NCI-H187 (cell line): ENCODE results near the gene EDDM3A.

Source experiments
- DNase-seq, 2 experiments: peaks; one replicate each; lab custom pipeline; 2025; lab: John Stamatoyannopoulos, UW

EDDM3A gene

GRCh38 chr14:20789230-20789813 lies 43.6 kb downstream of the EDDM3A start:
- no peak for DNase-seq

- no peak for DNase-seq
These were observed 44.9 kb downstream of the EDDM3A start for GRCh38 chr14:20790464-20791116.

DNA sequence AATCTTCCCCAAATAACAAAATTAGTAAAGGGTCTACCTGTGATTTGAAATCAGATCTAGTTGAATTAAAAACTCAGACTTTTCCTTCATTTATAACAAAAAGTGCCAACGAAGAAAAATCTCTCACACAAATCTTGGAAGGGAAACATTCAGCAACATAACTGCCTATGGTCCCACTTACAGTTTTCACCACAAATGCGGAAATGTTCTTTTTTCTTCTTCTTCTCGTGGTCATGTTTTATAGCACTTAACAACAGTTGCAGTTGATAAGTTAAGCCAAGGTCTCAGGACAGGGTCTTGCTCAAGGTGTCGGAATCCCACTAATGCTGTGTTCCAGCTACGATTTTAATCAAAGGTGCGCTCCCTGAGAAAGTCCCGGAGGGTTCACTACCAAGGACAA lies 45.5 kb downstream of the EDDM3A start:
- no peak for DNase-seq

DNA sequence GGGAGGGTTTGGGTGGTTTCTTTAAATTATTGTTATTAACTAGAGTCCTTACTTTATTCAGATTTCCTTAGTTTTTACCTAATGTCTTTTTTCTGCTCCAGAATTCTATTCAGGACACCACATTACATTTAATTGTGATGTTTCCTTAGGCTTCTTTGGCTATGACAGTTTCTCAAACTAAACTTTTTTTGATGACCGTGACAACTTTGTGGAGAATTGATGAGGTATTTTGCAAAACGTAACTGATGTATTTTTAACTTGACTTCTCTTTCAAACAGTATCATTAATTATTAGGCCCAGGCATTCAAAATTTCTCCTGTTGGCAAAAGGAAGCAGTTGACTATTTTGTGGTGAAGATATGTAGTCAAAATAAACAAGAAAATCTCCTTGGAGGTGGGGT lies 45.9 kb downstream of the EDDM3A start:
- DNase-seq: no peak

DNA sequence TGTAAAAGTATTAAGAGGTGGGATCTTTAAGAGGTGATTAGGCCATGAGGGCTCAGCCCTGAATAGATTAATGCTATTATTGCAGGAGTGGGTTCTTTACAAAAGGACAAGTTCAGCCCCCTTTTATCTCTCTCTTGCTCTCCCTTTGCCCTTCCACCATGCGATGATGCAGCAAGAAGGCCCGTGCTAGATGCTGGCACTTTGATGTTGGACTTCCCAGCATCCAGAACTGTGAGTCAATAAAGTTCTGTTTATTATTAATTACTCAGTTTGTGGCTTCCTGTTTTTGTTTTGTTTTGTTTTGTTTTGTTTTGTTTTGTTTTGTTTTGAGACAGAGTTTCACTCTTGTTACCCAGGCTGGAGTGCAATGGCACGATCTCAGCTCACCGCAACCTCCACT lies 46.9 kb downstream of the EDDM3A start:
- DNase-seq: no peak

DNA sequence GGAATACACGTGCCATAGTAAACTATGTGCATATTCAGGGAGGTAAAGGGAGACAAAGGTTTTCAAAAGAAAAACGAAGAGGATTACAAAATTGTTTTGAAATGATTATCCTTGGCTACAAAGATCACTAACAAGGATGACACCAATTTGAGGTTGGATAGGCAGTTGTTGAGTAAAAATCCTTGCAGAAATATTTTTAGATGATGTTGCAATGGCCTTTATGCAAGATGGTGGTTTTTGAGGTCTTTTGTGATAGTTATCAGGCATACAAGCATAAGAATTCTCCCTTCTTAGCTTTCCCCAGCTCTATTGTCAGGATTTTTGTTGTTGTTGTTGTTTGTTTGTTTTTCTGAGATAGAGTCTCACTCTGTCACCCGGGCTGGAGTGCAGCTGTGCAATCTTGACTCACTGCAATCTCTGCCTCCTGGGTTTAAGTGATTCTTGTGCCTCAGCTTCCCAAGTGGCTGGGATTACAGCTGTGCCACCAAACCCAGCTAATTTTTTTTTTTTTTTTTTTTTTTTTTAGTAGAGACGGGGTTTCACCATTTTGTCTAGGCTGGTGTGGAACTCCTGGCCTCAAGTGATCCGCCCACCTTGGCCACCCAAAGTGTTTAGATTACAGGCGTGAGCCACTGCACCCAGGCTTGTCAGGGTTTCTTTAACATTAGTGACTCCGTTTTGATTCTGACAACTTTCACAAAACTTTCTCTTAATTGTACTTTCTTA lies 49.1 kb downstream of the EDDM3A start:
- no peak for DNase-seq

- DNase-seq: no peak
These were observed 51.5 kb downstream of the EDDM3A start for GRCh38 chr14:20797164-20797563.
